ENCODE measurements around the gene RNF175.

The RNF175 gene

DNA sequence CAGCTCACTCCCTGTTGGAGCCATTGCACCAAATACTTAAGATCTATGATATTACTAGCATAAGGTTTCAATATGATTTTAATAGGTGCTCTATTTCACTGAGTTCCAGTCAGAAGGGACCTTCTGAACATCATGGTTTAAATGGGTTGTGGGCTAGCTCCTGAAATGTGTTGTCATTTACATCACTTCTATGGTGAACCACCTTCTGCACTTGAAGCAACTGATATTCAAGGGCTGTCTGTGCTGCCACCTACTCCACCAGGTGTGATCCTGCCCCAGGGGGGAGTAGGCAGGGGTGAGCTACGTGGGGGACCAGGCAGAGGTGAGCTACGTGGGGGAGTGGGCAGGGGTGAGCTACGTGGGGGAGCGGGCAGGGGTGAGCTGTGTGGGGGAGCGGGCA, 35.2 kb downstream of the RNF175 start:
- no peaks in the 10 kb centered on the region for H3K36me3 ChIP-seq
- no peak overlapping the region for H3K4me3 ChIP-seq (ENCODE audit: low read depth, low read length)
- no peak for TF ChIP-seq CTCF (IDR thresholded peaks at IDR 0.05; ENCODE audit: low read depth, low read length)
- no peaks in the 10 kb centered on the region for H3K4me1 ChIP-seq
- H3K9me3 ChIP-seq = no peaks in the 10 kb centered on the region
- DNase-seq = no peak
- no peaks in the 10 kb centered on the region for H3K27me3 ChIP-seq

DNA sequence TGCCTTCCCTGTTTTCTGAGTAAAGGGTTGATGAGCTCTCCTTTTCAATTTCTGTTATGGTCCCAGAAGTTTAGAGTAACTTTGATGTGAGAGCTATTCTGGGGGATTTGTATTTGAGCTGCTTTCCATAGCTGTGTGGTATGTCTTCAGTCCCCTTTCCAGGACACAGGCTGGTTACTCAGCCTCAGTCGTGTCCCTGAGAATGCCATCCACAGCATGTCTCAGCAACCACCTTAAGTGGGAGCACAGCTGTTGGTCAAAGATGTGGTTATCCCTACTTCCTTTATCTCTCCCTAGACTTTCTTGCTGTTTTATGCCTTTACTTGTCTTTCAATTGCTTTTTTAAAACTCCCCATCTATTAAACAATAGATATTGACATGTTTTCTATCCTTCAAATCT, 37.8 kb downstream of the RNF175 start:
- no peaks in the 10 kb centered on the region for H3K36me3 ChIP-seq
- no peak for TF ChIP-seq CTCF (IDR thresholded peaks at IDR 0.05; ENCODE audit: low read depth, low read length)
- DNase-seq = no peak

GRCh38 chr4:153713866-153714646, 45.8 kb downstream of the RNF175 start:
- DNase-seq = no peak
- Histone ChIP-seq H3K9me3 (no peaks in the 10 kb centered on the region), H3K27me3 (no peaks in the 10 kb centered on the region), H3K4me3 (ENCODE audit: low read depth, low read length) (no peak overlapping the region), H3K4me1 (peaks cover 6% of the 10 kb centered on the region), H3K36me3 (no peaks in the 10 kb centered on the region)
- TF ChIP-seq CTCF (IDR thresholded peaks at IDR 0.05; ENCODE audit: low read depth, low read length) = no peak

More for the DNA sequence above, 37.8 kb downstream of the RNF175 start:
- H3K4me1 ChIP-seq = no peaks in the 10 kb centered on the region
- no peaks in the 10 kb centered on the region for H3K27me3 ChIP-seq
- H3K9me3 ChIP-seq = no peaks in the 10 kb centered on the region
- H3K4me3 ChIP-seq (ENCODE audit: low read depth, low read length) = no peak overlapping the region

- Histone ChIP-seq H3K27me3 (no peaks in the 10 kb centered on the region), H3K36me3 (no peaks in the 10 kb centered on the region), H3K4me1 (peaks cover 6% of the 10 kb centered on the region), H3K4me3 (ENCODE audit: low read depth, low read length) (no peak overlapping the region), H3K9me3 (no peaks in the 10 kb centered on the region)
- DNase-seq = no peak
- no peak for TF ChIP-seq CTCF (IDR thresholded peaks at IDR 0.05; ENCODE audit: low read depth, low read length)
Measured at GRCh38 chr4:153710681-153711080, 49.1 kb downstream of the RNF175 start.

GRCh38 chr4:153706519-153706918, 53.3 kb downstream of the RNF175 start:
- Histone ChIP-seq H3K4me1 (no peaks in the 10 kb centered on the region), H3K36me3 (no peaks in the 10 kb centered on the region), H3K27me3 (no peaks in the 10 kb centered on the region), H3K9me3 (no peaks in the 10 kb centered on the region), H3K4me3 (ENCODE audit: low read depth, low read length) (no peak overlapping the region)
- no peak for TF ChIP-seq CTCF (IDR thresholded peaks at IDR 0.05; ENCODE audit: low read depth, low read length)
- no peak for DNase-seq

GRCh38 chr4:153705743-153706468, 53.9 kb downstream of the RNF175 start:
- no peak for DNase-seq
- no peak for TF ChIP-seq CTCF (IDR thresholded peaks at IDR 0.05; ENCODE audit: low read depth, low read length)
- H3K4me1 ChIP-seq = no peaks in the 10 kb centered on the region
- H3K36me3 ChIP-seq = no peaks in the 10 kb centered on the region
- H3K9me3 ChIP-seq = no peaks in the 10 kb centered on the region
- no peaks in the 10 kb centered on the region for H3K27me3 ChIP-seq
- H3K4me3 ChIP-seq (ENCODE audit: low read depth, low read length) = no peak overlapping the region
